ENCODE measurements around the gene C1QTNF2. TPM values are rescaled to one million over a fixed set of nuclear protein-coding genes. Genes with fewer than 3 reads are reported as not detected.

C1QTNF2 gene
- total and polyA plus RNA-seq, 2 donors (not counting 1 experiment from before 2014, with no cell fraction given), result 2.3 TPM

DNA sequence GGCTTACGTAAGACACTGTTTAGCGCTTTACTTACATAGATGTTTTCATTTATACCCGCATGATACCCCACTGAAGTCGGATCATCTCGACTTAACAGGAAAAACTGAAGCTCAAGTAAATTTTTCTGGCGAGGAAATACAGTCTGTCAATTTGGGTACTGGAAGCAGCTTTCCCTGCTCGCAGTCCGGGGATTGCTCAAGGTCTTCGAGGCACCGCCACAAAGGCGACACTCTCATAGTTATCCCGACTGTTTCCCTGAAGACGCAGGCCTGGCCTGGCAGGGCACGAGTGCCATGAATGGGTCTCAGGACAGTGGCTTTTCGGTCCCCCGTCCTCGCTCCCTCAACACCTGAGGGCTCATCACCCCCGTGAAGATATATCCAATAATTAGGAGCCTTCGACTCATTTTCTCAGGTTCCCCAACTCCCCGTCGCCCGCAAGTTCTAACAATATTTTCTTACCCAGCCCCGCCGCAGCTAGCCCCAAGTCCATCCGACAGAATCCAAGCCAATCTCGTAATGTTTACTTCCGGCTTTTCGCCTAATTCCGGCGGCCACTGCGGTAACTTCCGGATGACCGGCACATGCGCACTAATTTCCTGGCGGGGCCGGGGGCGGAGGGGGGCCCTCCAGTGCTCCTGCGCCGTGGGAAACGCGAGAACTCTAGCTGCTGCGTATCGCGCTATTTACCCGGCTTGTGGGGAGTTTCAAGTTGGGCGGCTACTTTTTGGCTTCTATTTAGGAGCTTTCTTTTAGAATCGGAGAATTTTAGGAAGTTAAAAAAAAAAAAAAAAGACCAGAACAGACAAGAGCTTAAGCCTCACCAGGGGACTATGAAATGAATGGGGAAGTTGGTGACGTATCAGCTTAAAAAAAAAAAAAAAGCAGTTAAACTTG is 48.4 kb upstream of the C1QTNF2 start, which contains the start of gene SLU7:
SLU7 (minus strand) TSS at position 521 of the 897 bp plus-strand sequence. CDS start 3,787 bp downstream, outside the sequence.
- no peaks in the 10 kb centered on the region for H3K27me3 ChIP-seq (ENCODE audit: control insufficient read depth, insufficient read depth, low read length)
- H3K4me2 ChIP-seq (ENCODE audit: extremely low read depth, insufficient read depth, low read length), result peak within 1 kb of the TSS; percentile 92
- peak within 1 kb of the TSS; percentile 90 for H3K9ac ChIP-seq (ENCODE audit: insufficient read depth, low read length)
- TF ChIP-seq EZH2 (IDR thresholded peaks at IDR 0.05; ENCODE audit: low read length, missing control alignments), result no peak
- TF ChIP-seq, protein P1, sequence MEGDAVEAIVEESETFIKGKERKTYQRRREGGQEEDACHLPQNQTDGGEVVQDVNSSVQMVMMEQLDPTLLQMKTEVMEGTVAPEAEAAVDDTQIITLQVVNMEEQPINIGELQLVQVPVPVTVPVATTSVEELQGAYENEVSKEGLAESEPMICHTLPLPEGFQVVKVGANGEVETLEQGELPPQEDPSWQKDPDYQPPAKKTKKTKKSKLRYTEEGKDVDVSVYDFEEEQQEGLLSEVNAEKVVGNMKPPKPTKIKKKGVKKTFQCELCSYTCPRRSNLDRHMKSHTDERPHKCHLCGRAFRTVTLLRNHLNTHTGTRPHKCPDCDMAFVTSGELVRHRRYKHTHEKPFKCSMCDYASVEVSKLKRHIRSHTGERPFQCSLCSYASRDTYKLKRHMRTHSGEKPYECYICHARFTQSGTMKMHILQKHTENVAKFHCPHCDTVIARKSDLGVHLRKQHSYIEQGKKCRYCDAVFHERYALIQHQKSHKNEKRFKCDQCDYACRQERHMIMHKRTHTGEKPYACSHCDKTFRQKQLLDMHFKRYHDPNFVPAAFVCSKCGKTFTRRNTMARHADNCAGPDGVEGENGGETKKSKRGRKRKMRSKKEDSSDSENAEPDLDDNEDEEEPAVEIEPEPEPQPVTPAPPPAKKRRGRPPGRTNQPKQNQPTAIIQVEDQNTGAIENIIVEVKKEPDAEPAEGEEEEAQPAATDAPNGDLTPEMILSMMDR (conservative IDR thresholded peaks at IDR 0.05 in 1 of 2, IDR thresholded peaks at IDR 0.05 in 1 of 2; ENCODE audit: low read depth in 1 of 2, low read length in 2 of 2), result no peak
- H2AFZ ChIP-seq (ENCODE audit: low read length), result peak within 1 kb of the TSS; percentile 83
- peak within 1 kb of the TSS; percentile 93 to 99 (median 96) for H3K4me3 ChIP-seq (replicated peaks in 1 of 4; ENCODE audit: control extremely low read depth in 1 of 4, insufficient read depth in 1 of 4, low read depth in 3 of 4, low read length in 4 of 4)
- DNase-seq (ENCODE audit: low read depth in 2 of 2), result peak; percentile 95 to 96
- H3K36me3 ChIP-seq (ENCODE audit: control insufficient read depth, insufficient read depth, low read length), result peaks cover 2% of the 10 kb centered on the region
- H4K20me1 ChIP-seq (ENCODE audit: control insufficient read depth, extremely low read depth, insufficient read depth, low read length), result no peaks in the 10 kb centered on the region
- peaks cover 45% of the 10 kb centered on the region for H3K79me2 ChIP-seq (ENCODE audit: control insufficient read depth, insufficient read depth, low read length)
- H3K4me1 ChIP-seq (ENCODE audit: control insufficient read depth, extremely low read depth, insufficient read depth, low read length), result peaks cover 9% of the 10 kb centered on the region
- no peaks in the 10 kb centered on the region for H3K9me3 ChIP-seq (ENCODE audit: control insufficient read depth, insufficient read depth, low read depth, low read length)
- peak within 1 kb of the TSS; percentile 96 for H3K27ac ChIP-seq (ENCODE audit: insufficient read depth, low read length)

DNA sequence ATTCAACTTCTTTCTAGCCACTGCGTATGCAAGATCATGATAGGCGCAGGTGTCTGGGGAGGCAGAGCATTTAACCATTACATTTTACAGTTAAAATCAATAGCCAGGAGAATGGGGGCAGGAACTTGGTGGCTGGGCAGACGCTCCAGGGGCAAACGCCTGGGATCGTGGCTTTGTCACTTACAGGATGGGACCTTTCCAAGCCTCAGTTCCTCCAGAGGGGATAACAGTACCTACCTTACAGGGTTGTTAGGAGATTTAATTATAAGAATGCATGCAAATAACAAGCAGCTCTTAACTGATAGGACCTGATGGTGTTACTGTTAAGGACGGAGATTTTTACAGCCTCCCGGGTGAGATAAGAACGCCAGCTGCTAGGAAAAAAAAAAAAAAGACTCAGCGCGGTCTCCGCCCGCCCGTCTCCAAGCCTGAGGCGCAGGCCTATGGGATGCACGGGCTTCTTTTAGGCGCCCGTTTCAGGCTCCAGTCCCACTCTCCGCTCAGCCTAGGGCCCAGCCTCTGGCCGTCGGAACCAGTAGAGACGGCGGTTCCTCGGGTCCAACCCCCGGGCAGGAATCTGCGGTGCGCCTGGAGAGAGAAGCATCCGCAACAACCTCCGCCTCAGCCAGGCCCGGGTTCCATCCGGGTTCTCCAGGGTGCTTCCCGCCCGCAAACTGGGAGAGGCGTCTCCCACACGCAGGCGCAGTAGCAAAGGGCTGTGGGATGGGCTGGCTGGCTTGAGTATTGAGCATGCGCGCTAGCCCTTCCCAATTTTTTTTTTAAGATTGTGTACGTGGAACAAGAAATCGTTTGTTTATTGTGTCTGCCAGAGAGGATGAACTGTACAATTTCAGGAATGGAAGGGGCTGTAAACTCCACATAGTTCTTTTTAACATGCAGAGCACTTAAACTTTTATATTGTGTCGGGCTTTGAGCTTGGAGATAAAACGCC is 29.3 kb upstream of the C1QTNF2 start, which contains the start of gene FAM200C:
FAM200C (minus strand) TSS at position 653 of the 952 bp plus-strand sequence. CDS start 4,564 bp downstream, outside the sequence.
- Histone ChIP-seq H3K27me3 (ENCODE audit: control insufficient read depth, insufficient read depth, low read length) (no peaks in the 10 kb centered on the region), H3K9ac (ENCODE audit: insufficient read depth, low read length) (peak within 1 kb of the TSS; percentile 97), H3K9me3 (ENCODE audit: control insufficient read depth, insufficient read depth, low read depth, low read length) (no peaks in the 10 kb centered on the region), H3K27ac (ENCODE audit: insufficient read depth, low read length) (peak within 1 kb of the TSS; percentile 91), H3K36me3 (ENCODE audit: control insufficient read depth, insufficient read depth, low read length) (peaks cover 1% of the 10 kb centered on the region), H3K4me3 (replicated peaks in 1 of 4; ENCODE audit: control extremely low read depth in 1 of 4, insufficient read depth in 1 of 4, low read depth in 3 of 4, low read length in 4 of 4) (peak within 1 kb of the TSS; percentile 83 to 97 (median 88)), H3K4me1 (ENCODE audit: control insufficient read depth, extremely low read depth, insufficient read depth, low read length) (peaks cover 2% of the 10 kb centered on the region), H2AFZ (ENCODE audit: low read length) (peak within 1 kb of the TSS; percentile 86), H3K79me2 (ENCODE audit: control insufficient read depth, insufficient read depth, low read length) (peaks cover 18% of the 10 kb centered on the region), H4K20me1 (ENCODE audit: control insufficient read depth, extremely low read depth, insufficient read depth, low read length) (no peaks in the 10 kb centered on the region), H3K4me2 (ENCODE audit: extremely low read depth, insufficient read depth, low read length) (peak within 1 kb of the TSS; percentile 89)
- TF ChIP-seq, protein P1 (conservative IDR thresholded peaks at IDR 0.05 in 1 of 2, IDR thresholded peaks at IDR 0.05 in 1 of 2; ENCODE audit: low read depth in 1 of 2, low read length in 2 of 2), result no peak
- TF ChIP-seq EZH2 (IDR thresholded peaks at IDR 0.05; ENCODE audit: low read length, missing control alignments), result no peak
- peak; percentile 91 to 94 for DNase-seq (ENCODE audit: low read depth in 2 of 2)
